GM12878 (cell line): ENCODE results near the gene CLIP1. TPM values are rescaled to one million over a fixed set of nuclear protein-coding genes. Genes with fewer than 3 reads are reported as not detected.

Experiments
- ATAC-seq: fragments of 200-7000 bp; cut with Tn5 transposase; 3 replicates; pipeline ENCODE4 v1.9.1; 2020; ENCODE audit warnings: mild to moderate bottlenecking, moderate library complexity
- BruUV-seq: library from RNA; stranded (reverse); fragments of 400-500 nt; replicated peaks from 2 replicates; lab custom pipeline; 2021; lab: Mats Ljungman, UMichigan
- CTCF ChIA-PET: fragments of 300-600 bp; sonication (Branson Sonifier 250); formaldehyde crosslinking; extraction: SDS; loops from one replicate; lab custom pipeline; 2021; ENCODE audit warnings: inconsistent platforms; lab: Yijun Ruan, JAX
- POLR2A ChIA-PET: fragments of 350-600 bp; formaldehyde crosslinking; extraction: SDS; loops from one replicate; lab custom pipeline; 2021; ENCODE audit warnings: inconsistent platforms; lab: Charles Lee
- RAD21 ChIA-PET: fragments of 300-600 bp; sonication (Branson Sonifier 250); formaldehyde crosslinking; loops from one replicate; lab custom pipeline; 2023; ENCODE audit warnings: antibody characterized with exemption; ENCODE audit not compliant: unreplicated experiment; lab: Charles Lee
- SMC1A ChIA-PET: fragments of 300-600 bp; sonication (Branson Sonifier 250); formaldehyde crosslinking; loops from one replicate; lab custom pipeline; 2023; ENCODE audit not compliant: unreplicated experiment, uncharacterized antibody; lab: Charles Lee
- DNase-seq: peaks from one replicate; pipeline ENCODE4 v3.0.0-alpha.2; 2011; ENCODE audit warnings: low read depth, low spot score
- FAIRE-seq: peaks from 3 replicates; lab custom pipeline; 2011; peaks lifted over from hg19 to GRCh38; lab: Jason Lieb, UNC
- H2AFZ ChIP-seq: 2 replicates; pipeline ENCODE4 v1.6.0; 2011; ENCODE audit warnings: low read depth, low read length, control low read depth; ENCODE audit not compliant: control insufficient read depth
- H3K27ac ChIP-seq: 2 replicates; pipeline ENCODE4 v1.5.1; 2011; ENCODE audit warnings: control low read depth; ENCODE audit not compliant: control insufficient read depth, insufficient read depth
- H3K27me3 ChIP-seq, 2 experiments: replicated peaks in 1 of 2; 2 replicates each; pipeline versions ENCODE4 v1.6.0 to v1.6.1; 2011; ENCODE audit warnings: low read length in 1 of 2; ENCODE audit not compliant: control insufficient read depth in 2 of 2, insufficient read depth in 2 of 2
- H3K36me3 ChIP-seq, 2 experiments: 2 replicates each; pipeline ENCODE4 v1.5.1; 2011; ENCODE audit warnings: low read length in 1 of 2; ENCODE audit not compliant: control insufficient read depth in 2 of 2, insufficient read depth in 2 of 2
- H3K4me1 ChIP-seq: 2 replicates; pipeline ENCODE4 v1.6.1; 2011; ENCODE audit warnings: mild to moderate bottlenecking, low read length, moderate library complexity, mixed read lengths; ENCODE audit not compliant: control insufficient read depth, insufficient read depth
- H3K4me2 ChIP-seq: 2 replicates; pipeline ENCODE4 v1.6.0; 2011; ENCODE audit warnings: control low read depth; ENCODE audit not compliant: control insufficient read depth, insufficient read depth
- H3K4me3 ChIP-seq: fragments of 200-600 bp; sonication (generic); 2 replicates; pipeline ENCODE4 v1.5.1; 2016
- H3K79me2 ChIP-seq: 2 replicates; pipeline ENCODE4 v1.6.0; 2011; ENCODE audit warnings: low read length; ENCODE audit not compliant: control insufficient read depth, insufficient read depth
- H3K9ac ChIP-seq: 2 replicates; pipeline ENCODE4 v1.8.0; 2011; ENCODE audit warnings: low read length, control low read depth, mixed read lengths; ENCODE audit not compliant: control insufficient read depth, insufficient read depth
- H3K9me3 ChIP-seq: replicated peaks from 3 replicates; pipeline ENCODE4 v1.5.1; 2011; ENCODE audit warnings: mild to moderate bottlenecking, low read length; ENCODE audit not compliant: control insufficient read depth, insufficient read depth
- H4K20me1 ChIP-seq: 2 replicates; pipeline ENCODE4 v1.6.0; 2011; ENCODE audit not compliant: control insufficient read depth, insufficient read depth
- ATF2 ChIP-seq: IDR thresholded peaks from 2 replicates; pipeline ENCODE4 v1.6.1; 2012; ENCODE audit warnings: low read length, inconsistent platforms
- CREM ChIP-seq: IDR thresholded peaks from 2 replicates; pipeline ENCODE4 v1.6.1; 2014; ENCODE audit warnings: antibody characterized with exemption, low read depth
- DPF2 ChIP-seq: fragments of 450-650 bp; IDR thresholded peaks from 2 replicates; pipeline ENCODE4 v1.6.1; 2017; ENCODE audit warnings: mild to moderate bottlenecking
- EP300 ChIP-seq, 2 experiments: fragments of 150-350 bp in 1 of 2; IDR thresholded peaks; 2 replicates each; pipeline ENCODE4 v1.6.1; 2011 to 2012; ENCODE audit warnings: low read depth in 2 of 2, low read length in 2 of 2, borderline replicate concordance in 1 of 2, improper control_type of control experiment in 1 of 2, inconsistent platforms in 1 of 2; ENCODE audit not compliant: control insufficient read depth in 1 of 2
- FOXM1 ChIP-seq: IDR thresholded peaks from 2 replicates; pipeline ENCODE4 v1.6.1; 2012; ENCODE audit warnings: low read depth, mild to moderate bottlenecking, inconsistent platforms, low read length, moderate library complexity
- KLF5 ChIP-seq: fragments of 450-650 bp; IDR thresholded peaks from 2 replicates; pipeline ENCODE4 v1.6.1; 2014; ENCODE audit warnings: mild to moderate bottlenecking; ENCODE audit not compliant: partially characterized antibody
- MAX ChIP-seq: IDR thresholded peaks from 2 replicates; pipeline ENCODE4 v1.6.1; 2012; ENCODE audit warnings: low read depth, low read length, improper control_type of control experiment
- NR2C1 ChIP-seq: fragments of 450-650 bp; IDR thresholded peaks from 2 replicates; pipeline ENCODE4 v1.6.1; 2017; ENCODE audit warnings: antibody characterized with exemption, mild to moderate bottlenecking, moderate library complexity
- PAX5 ChIP-seq: IDR thresholded peaks from 2 replicates; pipeline ENCODE4 v1.6.1; 2011; ENCODE audit warnings: low read depth, low read length, borderline replicate concordance
- PAX8 ChIP-seq: fragments of 450-650 bp; IDR thresholded peaks from 2 replicates; pipeline ENCODE4 v1.6.1; 2017; ENCODE audit warnings: mild to moderate bottlenecking, moderate library complexity
- RELA ChIP-seq: fragments of 450-650 bp; IDR thresholded peaks from 2 replicates; pipeline ENCODE4 v1.8.0; 2014; ENCODE audit warnings: borderline replicate concordance; ENCODE audit not compliant: partially characterized antibody
- SMARCA5 ChIP-seq: fragments of 450-650 bp; IDR thresholded peaks from 2 replicates; pipeline ENCODE4 v1.6.1; 2017; ENCODE audit warnings: mild to moderate bottlenecking
- YBX1 ChIP-seq: fragments of 450-650 bp; IDR thresholded peaks from 2 replicates; pipeline ENCODE4 v1.6.1; 2016; ENCODE audit warnings: antibody characterized with exemption
- ZBTB11 ChIP-seq: fragments of 450-650 bp; formaldehyde crosslinking; IDR thresholded peaks from 2 replicates; pipeline ENCODE4 v1.5.0; 2022; ENCODE audit warnings: mild to moderate bottlenecking, missing genetic modification characterization
- ZNF384 ChIP-seq: IDR thresholded peaks from 2 replicates; pipeline ENCODE4 v1.6.1; 2012; ENCODE audit warnings: low read depth, mild to moderate bottlenecking, low read length, improper control_type of control experiment, borderline replicate concordance
- WGBS: methylation state at CpG from one replicate; pipeline ENCODE4 v1.1.6; 2016; ENCODE audit warnings: low lambda C conversion rate; ENCODE audit not compliant: insufficient replicate concordance, insufficient coverage; ENCODE audit errors: missing lambda C conversion rate; 5-methylcytosine and 5-hydroxymethylcytosine counted together
- in situ Hi-C: fragments of 300-500 bp; cut with MboI; formaldehyde crosslinking; loops from 9 replicates; pipeline ENCODE4 v1.14.3; 2018; ENCODE audit warnings: mixed read lengths
- intact Hi-C: fragments of 100-400 bp; cut with micrococcal nuclease; formaldehyde crosslinking; loops from one replicate; pipeline ENCODE4 v1.14.2; 2022; ENCODE audit not compliant: unreplicated experiment
- polyA plus RNA-seq, 11 experiments: library from polyadenylated mRNA; depleted of rRNA in 4 of 11; unstranded in 6 of 11; stranded (reverse) in 5 of 11; fragments of >200 nt; fragmentation: Nextera tagmentation in 4 of 11; fragmentation: Illumina TruSeq in 1 of 11; extraction: Ambion mirVana in 4 of 11; extraction: Trizol in 1 of 11; gene quantifications; 1 replicate in 1 of 11; 2 replicates in 10 of 11; pipeline versions ENCODE4 v1.2.1 to v1.2.3, GENCODE V29; 2011 to 2016; ENCODE audit warnings: inconsistent platforms in 2 of 11, missing spikeins in 2 of 11, low read depth in 1 of 11
- total RNA-seq, 4 experiments: library from RNA; depleted of rRNA in 3 of 4; stranded (reverse); fragments of >200 nt in 3 of 4; fragmentation: Illumina TruSeq in 1 of 4; extraction: Trizol in 1 of 4; gene quantifications; 2 replicates each; pipeline versions ENCODE4 v1.2.1 to v1.2.3, GENCODE V29; 2013 to 2021
- TF ChIP-seq, protein P1 (sequence below), 3 experiments: IDR thresholded peaks in 2 of 3; conservative IDR thresholded peaks in 1 of 3; 2 replicates each; pipeline ENCODE4 v1.5.1; 2011; ENCODE audit warnings: low read depth in 3 of 3, low read length in 3 of 3, mild to moderate bottlenecking in 3 of 3, control low read depth in 2 of 3, moderate library complexity in 2 of 3, inconsistent platforms in 1 of 3, mixed read lengths in 1 of 3; ENCODE audit not compliant: control insufficient read depth in 2 of 3, insufficient read depth in 1 of 3; ENCODE audit errors: extremely low read depth in 1 of 3
- TF ChIP-seq, protein P2 (sequence below): fragments of 450-650 bp; IDR thresholded peaks from 2 replicates; pipeline ENCODE4 v1.6.1; 2017; ENCODE audit warnings: borderline replicate concordance

Gene CLIP1
- total and polyA plus RNA-seq, 10 of the 15 experiments (the other 5 are each of a cell fraction or from before 2014, with no cell fraction given): 6.0 to 45.4 (median 25.2) TPM

- Histone ChIP-seq H4K20me1 (no peaks in the 10 kb centered on the region), H2AFZ (no peak overlapping the region), H3K36me3 (peaks cover 3 to 5% of the 10 kb centered on the region in 2 experiments; a peak in 2 of 4 replicates), H3K9ac (no peak overlapping the region), H3K4me2 (no peak overlapping the region), H3K27ac (no peak overlapping the region), H3K9me3 (no peaks in the 10 kb centered on the region), H3K4me3 (no peak overlapping the region), H3K4me1 (no peaks in the 10 kb centered on the region), H3K27me3 (no peaks in the 10 kb centered on the region), H3K79me2 (no peaks in the 10 kb centered on the region)
- WGBS: 74% methylated on average over 8 of the region's 8 CpGs
- SMC1A ChIA-PET: no interaction called here
- CTCF ChIA-PET: no interaction called here
- ATAC-seq (no peak), FAIRE-seq (no peak), DNase-seq (no peak)
- RAD21 ChIA-PET: no interaction called here
- no TSS peak for BruUV-seq
- in situ Hi-C loops (no loop called here), intact Hi-C loops (no loop called here)
- POLR2A ChIA-PET: no interaction called here
- no peak for TF ChIP-seq NR2C1
- TF ChIP-seq CREM: no peak
- TF ChIP-seq, protein P1, sequence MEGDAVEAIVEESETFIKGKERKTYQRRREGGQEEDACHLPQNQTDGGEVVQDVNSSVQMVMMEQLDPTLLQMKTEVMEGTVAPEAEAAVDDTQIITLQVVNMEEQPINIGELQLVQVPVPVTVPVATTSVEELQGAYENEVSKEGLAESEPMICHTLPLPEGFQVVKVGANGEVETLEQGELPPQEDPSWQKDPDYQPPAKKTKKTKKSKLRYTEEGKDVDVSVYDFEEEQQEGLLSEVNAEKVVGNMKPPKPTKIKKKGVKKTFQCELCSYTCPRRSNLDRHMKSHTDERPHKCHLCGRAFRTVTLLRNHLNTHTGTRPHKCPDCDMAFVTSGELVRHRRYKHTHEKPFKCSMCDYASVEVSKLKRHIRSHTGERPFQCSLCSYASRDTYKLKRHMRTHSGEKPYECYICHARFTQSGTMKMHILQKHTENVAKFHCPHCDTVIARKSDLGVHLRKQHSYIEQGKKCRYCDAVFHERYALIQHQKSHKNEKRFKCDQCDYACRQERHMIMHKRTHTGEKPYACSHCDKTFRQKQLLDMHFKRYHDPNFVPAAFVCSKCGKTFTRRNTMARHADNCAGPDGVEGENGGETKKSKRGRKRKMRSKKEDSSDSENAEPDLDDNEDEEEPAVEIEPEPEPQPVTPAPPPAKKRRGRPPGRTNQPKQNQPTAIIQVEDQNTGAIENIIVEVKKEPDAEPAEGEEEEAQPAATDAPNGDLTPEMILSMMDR (IDR thresholded peaks at IDR 0.05 in 2 of 3, conservative IDR thresholded peaks at IDR 0.05 in 1 of 3; ENCODE audit: control insufficient read depth in 2 of 3, extremely low read depth in 1 of 3, insufficient read depth in 1 of 3, low read depth in 3 of 3, low read length in 3 of 3): no peak
- TF ChIP-seq PAX5: no peak
- TF ChIP-seq, protein P2, sequence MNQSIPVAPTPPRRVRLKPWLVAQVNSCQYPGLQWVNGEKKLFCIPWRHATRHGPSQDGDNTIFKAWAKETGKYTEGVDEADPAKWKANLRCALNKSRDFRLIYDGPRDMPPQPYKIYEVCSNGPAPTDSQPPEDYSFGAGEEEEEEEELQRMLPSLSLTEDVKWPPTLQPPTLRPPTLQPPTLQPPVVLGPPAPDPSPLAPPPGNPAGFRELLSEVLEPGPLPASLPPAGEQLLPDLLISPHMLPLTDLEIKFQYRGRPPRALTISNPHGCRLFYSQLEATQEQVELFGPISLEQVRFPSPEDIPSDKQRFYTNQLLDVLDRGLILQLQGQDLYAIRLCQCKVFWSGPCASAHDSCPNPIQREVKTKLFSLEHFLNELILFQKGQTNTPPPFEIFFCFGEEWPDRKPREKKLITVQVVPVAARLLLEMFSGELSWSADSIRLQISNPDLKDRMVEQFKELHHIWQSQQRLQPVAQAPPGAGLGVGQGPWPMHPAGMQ: no peak
- TF ChIP-seq MAX: no peak
- TF ChIP-seq DPF2: no peak
- no peak for TF ChIP-seq PAX8
- no peak for TF ChIP-seq ZBTB11
- TF ChIP-seq KLF5: no peak
- TF ChIP-seq EP300 (IDR thresholded peaks at IDR 0.05; ENCODE audit: borderline replicate concordance in 1 of 2, control insufficient read depth in 1 of 2, low read depth in 2 of 2, low read length in 2 of 2): no peak
- no peak for TF ChIP-seq YBX1
- no peak for TF ChIP-seq RELA
- TF ChIP-seq ATF2: no peak
- TF ChIP-seq SMARCA5: no peak
- TF ChIP-seq ZNF384: no peak
- TF ChIP-seq FOXM1: no peak
These were observed 147.0 kb downstream of the CLIP1 start for GRCh38 chr12:122275459-122275858.
